ENCODE data around the gene EGLN1.

EGLN1 gene

DNA sequence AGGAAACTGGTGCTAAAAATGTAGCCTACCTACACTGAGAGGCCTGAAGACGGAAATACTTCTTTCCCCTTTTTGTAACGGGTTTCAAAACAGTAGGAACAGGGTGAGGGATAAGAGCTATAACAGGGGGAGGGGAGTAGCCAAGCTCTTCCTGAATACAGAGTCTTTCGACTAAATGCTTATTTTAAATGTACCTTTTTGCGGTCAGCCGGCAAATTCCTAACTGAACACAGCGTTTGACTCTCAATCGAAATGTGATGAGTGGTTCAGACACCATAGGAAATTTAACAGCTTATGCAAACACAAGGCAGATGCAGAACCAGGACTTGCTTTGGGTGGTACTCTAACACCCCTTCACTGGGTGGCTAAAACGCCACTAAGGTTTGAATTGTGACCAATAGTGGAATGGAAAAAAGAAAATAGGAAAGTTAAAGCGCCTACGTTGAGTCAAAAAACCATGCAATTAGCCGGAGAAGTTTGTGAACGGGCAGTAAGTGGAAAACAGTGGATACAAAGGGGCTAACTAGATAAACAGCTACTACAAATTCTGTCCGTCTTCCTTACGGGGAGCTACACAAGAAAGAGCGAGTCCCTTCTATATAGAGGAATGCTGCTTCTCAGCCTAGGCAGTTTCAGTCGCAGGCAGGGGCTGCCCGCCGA is 1.7 kb downstream of the EGLN1 start:
- TF ChIP-seq, protein P1, sequence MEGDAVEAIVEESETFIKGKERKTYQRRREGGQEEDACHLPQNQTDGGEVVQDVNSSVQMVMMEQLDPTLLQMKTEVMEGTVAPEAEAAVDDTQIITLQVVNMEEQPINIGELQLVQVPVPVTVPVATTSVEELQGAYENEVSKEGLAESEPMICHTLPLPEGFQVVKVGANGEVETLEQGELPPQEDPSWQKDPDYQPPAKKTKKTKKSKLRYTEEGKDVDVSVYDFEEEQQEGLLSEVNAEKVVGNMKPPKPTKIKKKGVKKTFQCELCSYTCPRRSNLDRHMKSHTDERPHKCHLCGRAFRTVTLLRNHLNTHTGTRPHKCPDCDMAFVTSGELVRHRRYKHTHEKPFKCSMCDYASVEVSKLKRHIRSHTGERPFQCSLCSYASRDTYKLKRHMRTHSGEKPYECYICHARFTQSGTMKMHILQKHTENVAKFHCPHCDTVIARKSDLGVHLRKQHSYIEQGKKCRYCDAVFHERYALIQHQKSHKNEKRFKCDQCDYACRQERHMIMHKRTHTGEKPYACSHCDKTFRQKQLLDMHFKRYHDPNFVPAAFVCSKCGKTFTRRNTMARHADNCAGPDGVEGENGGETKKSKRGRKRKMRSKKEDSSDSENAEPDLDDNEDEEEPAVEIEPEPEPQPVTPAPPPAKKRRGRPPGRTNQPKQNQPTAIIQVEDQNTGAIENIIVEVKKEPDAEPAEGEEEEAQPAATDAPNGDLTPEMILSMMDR (IDR thresholded peaks at IDR 0.05) = no peak
- no peak for TF ChIP-seq ZFX (IDR thresholded peaks at IDR 0.05; ENCODE audit: borderline replicate concordance)
- H3K27ac ChIP-seq = peak overlapping the region; percentile 96; the same call in 1 of the 2 replicates

DNA sequence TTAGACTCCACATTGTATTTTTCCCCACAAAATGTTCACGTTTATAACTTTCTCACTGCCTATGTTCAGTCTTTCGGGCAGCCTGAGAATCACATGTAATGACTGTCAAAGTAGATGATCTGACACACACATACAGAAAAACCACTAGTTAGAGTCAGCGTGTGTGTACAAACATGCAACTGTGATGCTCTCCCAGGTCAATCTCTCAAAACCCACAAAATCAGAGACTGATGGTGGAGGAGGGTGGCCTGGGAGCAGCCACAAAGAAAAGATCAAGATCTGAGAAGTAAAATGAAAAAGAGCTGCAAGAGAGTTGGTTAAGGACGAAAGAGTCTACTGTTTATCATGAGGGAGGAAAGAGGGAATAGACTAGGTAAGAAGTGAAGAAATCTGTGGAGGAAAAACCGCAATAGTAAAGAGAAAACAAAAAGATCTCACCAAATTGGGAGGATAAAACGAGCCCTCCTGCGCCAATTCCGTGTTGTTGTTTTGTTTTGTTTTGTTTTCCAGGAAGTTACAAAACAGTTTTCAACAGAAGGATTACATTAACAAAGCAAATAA is 2.3 kb downstream of the EGLN1 start:
- no peak overlapping the region for H3K27ac ChIP-seq
- TF ChIP-seq, protein P1 (IDR thresholded peaks at IDR 0.05) = no peak
- no peak for TF ChIP-seq ZFX (IDR thresholded peaks at IDR 0.05; ENCODE audit: borderline replicate concordance)

DNA sequence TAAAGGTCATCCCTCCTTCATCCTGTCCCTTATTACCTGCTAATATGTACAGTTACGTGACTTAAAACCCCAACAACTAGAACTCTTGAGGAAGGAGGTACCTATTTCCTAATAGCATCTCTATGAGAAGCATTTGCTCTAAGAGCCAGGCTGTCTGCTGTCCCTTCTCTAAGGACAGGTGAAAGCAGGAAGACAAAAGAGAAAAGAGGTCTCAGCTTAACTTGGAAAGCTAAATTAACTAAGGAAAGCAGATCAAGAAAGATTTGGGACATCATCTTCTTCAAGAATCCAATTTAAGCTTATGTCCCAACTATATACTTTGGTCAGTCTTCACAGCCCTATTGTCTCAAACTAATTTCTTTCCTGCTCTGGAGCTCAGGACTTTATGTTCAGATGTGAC is 2.9 kb downstream of the EGLN1 start:
- no peak overlapping the region for H3K27ac ChIP-seq
- TF ChIP-seq ZFX (IDR thresholded peaks at IDR 0.05; ENCODE audit: borderline replicate concordance) = no peak

GRCh38 chr1:231418741-231419107 is 3.4 kb downstream of the EGLN1 start:
- TF ChIP-seq, protein P1 (IDR thresholded peaks at IDR 0.05) = no peak
- no peak for TF ChIP-seq ZFX (IDR thresholded peaks at IDR 0.05; ENCODE audit: borderline replicate concordance)
- H3K27ac ChIP-seq = no peak overlapping the region

GRCh38 chr1:231418101-231418740 is 3.9 kb downstream of the EGLN1 start:
- no peak overlapping the region for H3K27ac ChIP-seq
- no peak for TF ChIP-seq ZFX (IDR thresholded peaks at IDR 0.05; ENCODE audit: borderline replicate concordance)
- TF ChIP-seq, protein P1 (IDR thresholded peaks at IDR 0.05) = no peak

GRCh38 chr1:231417513-231417912 is 4.6 kb downstream of the EGLN1 start:
- no peak overlapping the region for H3K27ac ChIP-seq
- TF ChIP-seq, protein P1 (IDR thresholded peaks at IDR 0.05) = no peak
- TF ChIP-seq ZFX (IDR thresholded peaks at IDR 0.05; ENCODE audit: borderline replicate concordance) = no peak

GRCh38 chr1:231416901-231417300 is 5.2 kb downstream of the EGLN1 start:
- no peak overlapping the region for H3K27ac ChIP-seq
- no peak for TF ChIP-seq ZFX (IDR thresholded peaks at IDR 0.05; ENCODE audit: borderline replicate concordance)
- TF ChIP-seq, protein P1 (IDR thresholded peaks at IDR 0.05) = no peak

Measured in 22Rv1 (cell line).